Mucosa of gallbladder (tissue), 1 donor: ENCODE data around the gene PHLDB1. TPM values are rescaled to one million over a fixed set of nuclear protein-coding genes. Genes with fewer than 3 reads are reported as not detected.
"Not testable (repeated sequence)": the region's sequence is repeated elsewhere in the genome, so short reads cannot be mapped to it uniquely, and the experiment has no call there.

Experiments
- DNase-seq: peaks from one replicate; pipeline ENCODE4 v3.0.0-alpha.2; 2020; ENCODE audit warnings: low spot score
- total RNA-seq: library from RNA; stranded (reverse); gene quantifications from one replicate; pipeline ENCODE4 v1.2.1, GENCODE V29; 2021
- donor health status: DM: no; HTN: no; CAD: no.

The PHLDB1 gene
- total RNA-seq, 1 donor from 2014 or later, result 89.6 TPM

GRCh38 chr11:118658429-118659313 is 51.3 kb downstream of the PHLDB1 start:
- no peak for DNase-seq

- peak; percentile 89 for DNase-seq
Observed at GRCh38 chr11:118659314-118659952, 52.0 kb downstream of the PHLDB1 start.

GRCh38 chr11:118659953-118660680 is 52.7 kb downstream of the PHLDB1 start:
- DNase-seq, result no peak

GRCh38 chr11:118660681-118661424 is 53.4 kb downstream of the PHLDB1 start:
- no peak for DNase-seq

GRCh38 chr11:118661425-118662301 is 54.2 kb downstream of the PHLDB1 start:
- no peak for DNase-seq

GRCh38 chr11:118662401-118663271 is 55.2 kb downstream of the PHLDB1 start:
- no peak for DNase-seq

- no peak for DNase-seq
Observed at GRCh38 chr11:118663381-118663780, 56.0 kb downstream of the PHLDB1 start.

- DNase-seq, result no peak
Observed at GRCh38 chr11:118663902-118664301, 56.5 kb downstream of the PHLDB1 start.

- no peak for DNase-seq
Observed at GRCh38 chr11:118666371-118666770, 59.0 kb downstream of the PHLDB1 start.

GRCh38 chr11:118670063-118670462 is 62.6 kb downstream of the PHLDB1 start:
- no peak for DNase-seq

- DNase-seq, result no peak
Observed at GRCh38 chr11:118671254-118671653, 63.8 kb downstream of the PHLDB1 start.

GRCh38 chr11:118672846-118673245 is 65.4 kb downstream of the PHLDB1 start:
- no peak for DNase-seq

- no peak for DNase-seq
Observed at GRCh38 chr11:118673361-118674081, 66.1 kb downstream of the PHLDB1 start.

GRCh38 chr11:118674082-118674435 is 66.6 kb downstream of the PHLDB1 start:
- peak; percentile 35 for DNase-seq

- DNase-seq, result no peak
Observed at GRCh38 chr11:118677977-118678376, 70.6 kb downstream of the PHLDB1 start.

- DNase-seq, result peak; percentile 59
Observed at GRCh38 chr11:118678908-118679307, 71.5 kb downstream of the PHLDB1 start.

GRCh38 chr11:118679483-118679882 is 72.1 kb downstream of the PHLDB1 start, which contains the start of gene TREH:
TREH (minus strand) TSS chr11:118679650; CDS start chr11:118679627, 23 bp downstream.
- peak; percentile 83 for DNase-seq

- DNase-seq, result no peak
Observed at GRCh38 chr11:118682372-118682771, 75.0 kb downstream of the PHLDB1 start.

GRCh38 chr11:118682939-118683338 is 75.5 kb downstream of the PHLDB1 start:
- DNase-seq, result not testable (repeated sequence)
